ENCODE measurements around the gene MICAL2. TPM values are rescaled to one million over a fixed set of nuclear protein-coding genes. Genes with fewer than 3 reads are reported as not detected.

MICAL2 gene
- total RNA-seq, 4 donors from 2014 or later, result 196 to 550 (median 237) TPM

- WGBS, 2 donors (ENCODE audit: low coverage in 1 of 2), result no CpG with 5 or more reads among the region's 1 CpG
- H3K27me3 ChIP-seq, result no peaks in the 10 kb centered on the region
- H3K4me3 ChIP-seq, result no peak overlapping the region
- H3K4me1 ChIP-seq, result peaks cover 17 to 79% (median 17%) of the 10 kb centered on the region in 3 donors
- no peaks in the 10 kb centered on the region for H3K9me3 ChIP-seq
- ATAC-seq, result no peak
- H3K36me3 ChIP-seq, result peaks cover 0 to 5% of the 10 kb centered on the region in 2 donors
- TF ChIP-seq EP300 (IDR thresholded peaks at IDR 0.05) (no peak), POLR2A (IDR thresholded peaks at IDR 0.05) (no peak), POLR2AphosphoS5 (IDR thresholded peaks at IDR 0.05) (no peak), CTCF (IDR thresholded peaks at IDR 0.05) (no peak)
- H3K27ac ChIP-seq, result peak overlapping the region in 3 of 4 donors; percentile 5 to 80 (median 74)
Observed at GRCh38 chr11:12184699-12185098, 74.3 kb downstream of the MICAL2 start.

GRCh38 chr11:12185106-12185690, 74.8 kb downstream of the MICAL2 start:
- 83 to 96% methylated on average over 3 of the region's 3 CpGs for WGBS, 2 donors (ENCODE audit: low coverage in 1 of 2)
- Histone ChIP-seq H3K36me3 (peaks cover 0 to 10% of the 10 kb centered on the region in 2 donors), H3K4me3 (no peak overlapping the region), H3K27me3 (no peaks in the 10 kb centered on the region), H3K4me1 (peaks cover 13 to 74% (median 17%) of the 10 kb centered on the region in 3 donors), H3K27ac (peak overlapping the region in 3 of 4 donors; percentile 57 to 80 (median 69)), H3K9me3 (no peaks in the 10 kb centered on the region)
- no peak for TF ChIP-seq CTCF (IDR thresholded peaks at IDR 0.05)
- TF ChIP-seq POLR2AphosphoS5 (IDR thresholded peaks at IDR 0.05), result no peak
- no peak for TF ChIP-seq EP300 (IDR thresholded peaks at IDR 0.05)
- no peak for TF ChIP-seq POLR2A (IDR thresholded peaks at IDR 0.05)
- ATAC-seq, result no peak

- Histone ChIP-seq H3K9me3 (no peaks in the 10 kb centered on the region), H3K4me1 (peaks cover 13 to 69% (median 17%) of the 10 kb centered on the region in 3 donors), H3K27ac (peak overlapping the region in 3 of 4 donors; percentile 57 to 80 (median 69)), H3K4me3 (no peak overlapping the region), H3K27me3 (no peaks in the 10 kb centered on the region), H3K36me3 (peaks cover 0 to 12% of the 10 kb centered on the region in 2 donors)
- ATAC-seq, result peak; percentile 20
- TF ChIP-seq POLR2AphosphoS5 (IDR thresholded peaks at IDR 0.05) (peak; percentile 55), CTCF (IDR thresholded peaks at IDR 0.05) (no peak), POLR2A (IDR thresholded peaks at IDR 0.05) (no peak), EP300 (IDR thresholded peaks at IDR 0.05) (no peak)
- WGBS, 2 donors (ENCODE audit: low coverage in 1 of 2), result 63 to 65% methylated on average over 1 to 2 of the region's 4 CpGs
Observed at GRCh38 chr11:12185914-12186313, 75.5 kb downstream of the MICAL2 start.

- H3K27ac ChIP-seq, result peak overlapping the region in 3 of 4 donors; percentile 41 to 80 (median 57)
- H3K27me3 ChIP-seq, result no peaks in the 10 kb centered on the region
- peaks cover 0 to 12% of the 10 kb centered on the region in 2 donors for H3K36me3 ChIP-seq
- no peak overlapping the region for H3K4me3 ChIP-seq
- WGBS, 2 donors (ENCODE audit: low coverage in 1 of 2), result 87% methylated on average over 3 of the region's 5 CpGs; no CpG with 5 or more reads in 1 of the 2 donors
- ATAC-seq, result no peak
- H3K9me3 ChIP-seq, result no peaks in the 10 kb centered on the region
- TF ChIP-seq POLR2A (IDR thresholded peaks at IDR 0.05), result no peak
- no peak for TF ChIP-seq CTCF (IDR thresholded peaks at IDR 0.05)
- no peak for TF ChIP-seq POLR2AphosphoS5 (IDR thresholded peaks at IDR 0.05)
- no peak for TF ChIP-seq EP300 (IDR thresholded peaks at IDR 0.05)
- peaks cover 11 to 61% (median 17%) of the 10 kb centered on the region in 3 donors for H3K4me1 ChIP-seq
Observed at GRCh38 chr11:12186701-12187100, 76.3 kb downstream of the MICAL2 start.

GRCh38 chr11:12187399-12187798, 77.0 kb downstream of the MICAL2 start:
- H3K27ac ChIP-seq, result peak overlapping the region in 2 of 4 donors; percentile 57 to 80
- ATAC-seq, result no peak
- TF ChIP-seq POLR2A (IDR thresholded peaks at IDR 0.05) (no peak), EP300 (IDR thresholded peaks at IDR 0.05) (no peak), POLR2AphosphoS5 (IDR thresholded peaks at IDR 0.05) (no peak)
- no peak overlapping the region for H3K4me3 ChIP-seq
- peaks cover 0 to 12% of the 10 kb centered on the region in 2 donors for H3K36me3 ChIP-seq
- 54 to 72% methylated on average over 3 to 8 of the region's 8 CpGs for WGBS, 2 donors (ENCODE audit: low coverage in 1 of 2)
- H3K9me3 ChIP-seq, result no peaks in the 10 kb centered on the region
- no peaks in the 10 kb centered on the region for H3K27me3 ChIP-seq
- peaks cover 9 to 54% (median 13%) of the 10 kb centered on the region in 3 donors for H3K4me1 ChIP-seq
